ENCODE data around the gene PADI6.

PADI6 gene

DNA sequence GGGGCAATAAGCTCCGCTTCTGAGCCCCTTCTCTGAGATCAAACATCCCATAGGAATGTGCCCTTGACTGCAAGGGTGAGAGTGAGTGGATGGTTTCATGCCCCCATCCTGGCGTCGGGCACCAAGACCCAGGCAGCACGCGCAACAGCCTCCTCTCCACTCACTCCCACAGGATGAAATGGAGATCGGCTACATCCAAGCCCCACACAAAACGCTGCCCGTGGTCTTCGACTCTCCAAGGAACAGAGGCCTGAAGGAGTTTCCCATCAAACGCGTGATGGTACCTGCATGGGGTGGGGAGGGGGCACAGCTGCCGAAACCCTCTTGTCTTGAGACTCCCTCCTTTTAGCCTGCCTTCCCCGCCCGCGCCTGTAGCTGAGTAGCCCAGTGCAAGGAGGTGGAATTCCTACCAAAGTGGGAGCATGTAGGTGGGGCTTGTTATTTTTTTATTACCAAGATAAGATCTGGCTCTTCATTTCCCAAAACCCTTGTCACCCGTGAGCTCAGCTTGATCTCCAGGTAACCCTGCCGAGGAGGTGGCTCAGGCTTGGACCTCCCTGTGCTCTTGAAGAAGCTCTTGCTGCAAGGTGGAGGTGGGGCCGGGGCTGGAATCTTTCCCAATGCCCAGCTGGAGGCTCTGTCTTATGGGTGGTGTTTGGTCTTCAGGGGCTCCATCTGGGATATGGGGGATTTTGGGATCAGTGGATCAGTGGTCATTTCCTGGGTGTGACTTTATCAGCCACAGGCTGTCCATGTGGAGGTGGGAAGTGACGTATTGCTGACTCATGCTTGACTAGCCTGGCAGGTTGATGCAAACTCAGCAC, 24.0 kb upstream of the PADI6 start:
- H3K4me3 ChIP-seq (ENCODE audit: low read depth, low read length): no peak overlapping the region
- TF ChIP-seq, protein P1, sequence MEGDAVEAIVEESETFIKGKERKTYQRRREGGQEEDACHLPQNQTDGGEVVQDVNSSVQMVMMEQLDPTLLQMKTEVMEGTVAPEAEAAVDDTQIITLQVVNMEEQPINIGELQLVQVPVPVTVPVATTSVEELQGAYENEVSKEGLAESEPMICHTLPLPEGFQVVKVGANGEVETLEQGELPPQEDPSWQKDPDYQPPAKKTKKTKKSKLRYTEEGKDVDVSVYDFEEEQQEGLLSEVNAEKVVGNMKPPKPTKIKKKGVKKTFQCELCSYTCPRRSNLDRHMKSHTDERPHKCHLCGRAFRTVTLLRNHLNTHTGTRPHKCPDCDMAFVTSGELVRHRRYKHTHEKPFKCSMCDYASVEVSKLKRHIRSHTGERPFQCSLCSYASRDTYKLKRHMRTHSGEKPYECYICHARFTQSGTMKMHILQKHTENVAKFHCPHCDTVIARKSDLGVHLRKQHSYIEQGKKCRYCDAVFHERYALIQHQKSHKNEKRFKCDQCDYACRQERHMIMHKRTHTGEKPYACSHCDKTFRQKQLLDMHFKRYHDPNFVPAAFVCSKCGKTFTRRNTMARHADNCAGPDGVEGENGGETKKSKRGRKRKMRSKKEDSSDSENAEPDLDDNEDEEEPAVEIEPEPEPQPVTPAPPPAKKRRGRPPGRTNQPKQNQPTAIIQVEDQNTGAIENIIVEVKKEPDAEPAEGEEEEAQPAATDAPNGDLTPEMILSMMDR (IDR thresholded peaks at IDR 0.05; ENCODE audit: low read depth, low read length, missing control alignments): no peak
- DNase-seq (ENCODE audit: low read depth): no peak
- in situ Hi-C loops (cut with HindIII; ENCODE audit: low sequenced_read_pairs): no loop called here

DNA sequence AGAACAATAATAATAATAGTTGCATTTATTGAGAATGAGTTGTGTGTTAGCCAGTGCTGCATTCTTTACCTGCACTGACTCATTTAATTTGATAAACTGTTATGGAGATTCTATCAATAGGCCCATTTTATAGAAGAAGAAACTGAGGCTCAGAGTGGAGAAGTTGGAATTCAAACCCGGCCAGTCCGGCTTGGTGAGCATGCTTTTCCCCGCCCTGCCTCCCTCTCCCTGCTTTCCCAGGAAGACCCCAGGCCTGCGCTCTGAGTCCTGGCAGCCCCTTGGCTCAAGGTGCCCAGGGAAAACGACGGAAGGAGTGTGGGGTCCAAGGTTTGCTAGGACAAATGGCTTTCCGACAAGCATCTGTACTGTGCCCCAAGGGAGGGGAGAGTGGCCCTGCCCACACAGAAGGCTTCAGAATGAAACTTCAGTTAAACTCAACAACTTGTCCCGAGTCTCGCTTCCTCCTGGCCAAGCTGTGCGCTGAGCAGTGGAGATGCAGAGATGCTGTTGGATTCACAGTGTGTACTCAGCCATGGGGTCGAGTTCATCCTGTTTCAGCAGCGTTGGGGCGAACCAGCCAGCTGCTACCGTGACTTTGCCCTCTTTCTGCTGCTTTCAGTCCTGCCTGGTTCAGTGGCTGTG, 23.3 kb upstream of the PADI6 start:
- TF ChIP-seq, protein P1 (IDR thresholded peaks at IDR 0.05; ENCODE audit: low read depth, low read length, missing control alignments): no peak
- in situ Hi-C loops (cut with HindIII; ENCODE audit: low sequenced_read_pairs): no loop called here
- H3K4me3 ChIP-seq (ENCODE audit: low read depth, low read length): no peak overlapping the region
- DNase-seq (ENCODE audit: low read depth): no peak

DNA sequence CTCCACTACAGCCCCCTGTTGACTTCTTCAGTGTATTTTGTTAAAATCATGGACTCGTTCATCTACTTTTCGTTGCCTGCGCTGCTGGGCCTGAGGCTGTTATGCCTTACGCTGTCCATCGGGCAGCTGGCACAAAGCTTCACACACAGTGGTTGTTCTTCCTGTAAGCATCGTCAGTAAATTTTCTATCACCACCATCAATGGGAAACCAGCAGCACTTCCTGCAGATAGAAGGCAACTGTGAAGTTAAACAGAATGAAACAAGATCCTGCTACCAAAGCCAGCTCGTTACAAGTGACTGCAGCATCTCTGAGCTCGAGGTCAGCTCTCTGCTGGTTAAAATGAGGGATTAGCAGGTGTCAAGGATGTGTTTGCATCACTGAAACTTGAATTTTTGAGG, 21.9 kb upstream of the PADI6 start:
- H3K4me3 ChIP-seq (ENCODE audit: low read depth, low read length): no peak overlapping the region
- TF ChIP-seq, protein P1 (IDR thresholded peaks at IDR 0.05; ENCODE audit: low read depth, low read length, missing control alignments): no peak
- no peak for DNase-seq (ENCODE audit: low read depth)
- in situ Hi-C loops (cut with HindIII; ENCODE audit: low sequenced_read_pairs): loop anchor here (5.0 kb wide), 1 partner anchor 63 kb away; no protein-coding TSS in a partner anchor

DNA sequence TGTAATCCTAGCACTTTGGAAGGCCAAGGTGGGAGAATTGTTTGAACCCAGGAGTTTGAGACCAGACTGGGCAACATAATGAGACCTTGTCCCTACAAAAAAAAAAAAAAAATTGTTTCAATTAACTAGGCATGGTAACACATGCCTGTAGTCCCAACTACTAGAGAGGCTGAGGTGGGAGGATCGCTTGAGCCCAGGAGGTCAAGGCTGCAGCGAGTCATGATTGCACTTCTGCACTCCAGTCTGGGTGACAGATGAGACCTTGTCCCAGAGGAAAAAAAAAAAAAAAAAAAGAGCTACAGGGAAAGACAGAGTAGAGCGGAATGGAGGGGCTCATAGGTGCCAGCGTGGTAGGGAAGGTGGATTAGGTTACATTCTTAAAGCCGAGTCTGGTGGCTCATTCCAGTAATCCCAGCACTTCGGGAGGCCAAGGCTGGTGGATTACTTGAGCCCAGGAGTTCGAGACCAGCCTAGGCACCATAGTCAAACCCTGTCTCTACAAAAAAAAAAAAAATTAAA, 21.0 kb upstream of the PADI6 start:
- H3K4me3 ChIP-seq (ENCODE audit: low read depth, low read length): no peak overlapping the region
- TF ChIP-seq, protein P1 (IDR thresholded peaks at IDR 0.05; ENCODE audit: low read depth, low read length, missing control alignments): no peak
- no peak for DNase-seq (ENCODE audit: low read depth)
- in situ Hi-C loops (cut with HindIII; ENCODE audit: low sequenced_read_pairs): loop anchor here (5.0 kb wide), 1 partner anchor 64 kb away; no protein-coding TSS in a partner anchor

DNA sequence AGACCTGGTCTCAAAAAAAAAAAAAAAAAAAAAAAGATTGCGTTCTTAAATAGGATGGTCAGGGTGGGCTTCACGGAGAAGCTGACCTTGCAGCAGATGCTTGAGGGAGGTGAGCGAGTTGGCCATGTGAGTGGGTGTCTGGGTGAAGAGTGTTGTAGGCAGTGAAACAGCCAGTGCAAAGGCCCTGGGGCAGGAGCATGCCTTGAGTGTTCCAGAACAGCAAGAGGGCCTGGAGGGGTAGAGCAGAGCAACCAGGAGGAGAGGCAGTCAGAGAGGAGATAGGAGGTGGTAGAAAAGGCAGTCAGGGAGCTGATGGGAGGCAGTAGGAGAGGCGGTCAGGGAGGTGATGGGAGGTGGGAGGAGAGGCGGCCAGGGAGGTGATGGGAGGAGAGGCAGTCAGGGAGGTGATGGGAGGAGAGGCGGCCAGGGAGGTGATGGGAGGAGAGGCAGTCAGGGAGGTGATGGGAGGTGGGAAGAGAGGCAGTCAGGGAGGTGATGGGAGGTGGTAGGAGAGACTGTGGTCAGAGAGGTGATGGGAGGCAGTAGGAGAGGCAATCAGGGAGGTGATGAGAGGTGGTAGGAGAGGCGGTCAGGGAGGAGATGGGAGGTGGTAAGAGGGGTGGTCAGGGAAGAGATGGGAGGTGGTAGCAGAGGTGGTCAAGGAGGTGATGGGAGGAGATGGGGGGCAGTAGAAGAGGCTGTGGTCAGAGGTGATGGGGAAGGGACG, 20.2 kb upstream of the PADI6 start:
- in situ Hi-C loops (cut with HindIII; ENCODE audit: low sequenced_read_pairs): loop anchor here (5.0 kb wide), 1 partner anchor 64 kb away; no protein-coding TSS in a partner anchor
- DNase-seq (ENCODE audit: low read depth): no peak
- no peak overlapping the region for H3K4me3 ChIP-seq (ENCODE audit: low read depth, low read length)
- TF ChIP-seq, protein P1 (IDR thresholded peaks at IDR 0.05; ENCODE audit: low read depth, low read length, missing control alignments): no peak

DNA sequence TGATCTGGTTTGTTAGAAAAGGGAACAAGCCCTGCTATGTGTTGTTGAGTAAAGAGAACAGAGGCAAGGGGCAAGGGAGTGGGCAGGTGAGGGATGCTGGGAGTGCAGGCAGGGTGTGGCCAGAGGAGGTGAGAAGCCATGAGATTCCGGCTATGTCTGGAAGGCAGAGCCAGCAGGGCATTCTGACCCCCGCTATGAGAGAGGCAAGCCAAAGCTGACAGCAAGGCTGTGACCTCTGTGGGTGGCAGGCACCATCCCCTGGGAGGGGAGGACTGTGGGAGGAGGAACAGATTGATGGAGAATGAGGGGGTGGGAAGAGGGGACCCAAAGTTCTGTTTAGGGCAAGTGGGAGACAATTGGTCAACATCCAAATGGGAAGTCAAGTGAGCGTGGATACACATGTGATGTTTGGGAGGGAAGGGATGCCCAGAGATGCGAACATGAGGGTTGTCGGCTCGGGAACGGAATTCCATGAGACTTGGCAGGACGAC, 19.5 kb upstream of the PADI6 start:
- TF ChIP-seq, protein P1 (IDR thresholded peaks at IDR 0.05; ENCODE audit: low read depth, low read length, missing control alignments): no peak
- in situ Hi-C loops (cut with HindIII; ENCODE audit: low sequenced_read_pairs): loop anchor here (5.0 kb wide), 1 partner anchor 65 kb away; no protein-coding TSS in a partner anchor
- DNase-seq (ENCODE audit: low read depth): no peak
- no peak overlapping the region for H3K4me3 ChIP-seq (ENCODE audit: low read depth, low read length)
